Fibroblast of pulmonary artery (primary cell): ENCODE results near the gene S1PR5.
"Not testable (repeated sequence)": the region's sequence is repeated elsewhere in the genome, so short reads cannot be mapped to it uniquely, and the experiment has no call there.

Source experiments
- DNase-seq: peaks from one replicate; pipeline ENCODE4 v3.0.0-alpha.2; 2010; ENCODE audit warnings: low read depth
- H3K4me3 ChIP-seq: replicated peaks from 2 replicates; pipeline ENCODE4 v1.5.1; 2011; ENCODE audit warnings: low read depth, mild to moderate bottlenecking, control low read depth, low read length, moderate library complexity
- TF ChIP-seq, protein P1 (sequence below): IDR thresholded peaks from 2 replicates; pipeline ENCODE4 v1.5.1; 2011; ENCODE audit warnings: mild to moderate bottlenecking, control low read depth, low read length, inconsistent platforms; ENCODE audit errors: missing control alignments

S1PR5 gene

DNA sequence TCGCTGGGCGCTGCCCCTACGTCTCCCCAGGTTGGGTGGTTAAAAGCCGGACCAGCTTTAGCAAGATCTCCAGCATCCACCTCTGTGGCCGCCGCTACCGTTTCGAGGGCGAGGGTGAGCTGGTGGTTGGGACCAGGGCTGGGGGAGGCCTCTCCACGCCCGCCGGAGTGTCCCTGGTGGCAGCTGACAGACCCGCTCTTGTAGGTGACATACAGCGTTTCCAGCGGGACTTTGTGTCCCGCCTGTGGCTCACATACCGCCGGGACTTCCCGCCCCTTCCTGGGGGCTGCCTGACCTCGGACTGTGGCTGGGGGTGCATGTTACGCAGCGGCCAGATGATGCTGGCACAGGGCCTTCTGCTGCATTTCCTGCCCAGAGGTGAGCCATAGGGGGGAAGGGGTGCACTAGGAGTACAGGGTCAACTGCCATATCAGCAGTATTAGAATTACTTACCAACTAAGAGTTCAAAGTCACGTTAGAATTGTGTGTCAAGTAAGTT lies 27.6 kb upstream of the S1PR5 start:
- DNase-seq: no peak
- H3K4me3 ChIP-seq: peak overlapping the region; percentile 67
- TF ChIP-seq, protein P1, sequence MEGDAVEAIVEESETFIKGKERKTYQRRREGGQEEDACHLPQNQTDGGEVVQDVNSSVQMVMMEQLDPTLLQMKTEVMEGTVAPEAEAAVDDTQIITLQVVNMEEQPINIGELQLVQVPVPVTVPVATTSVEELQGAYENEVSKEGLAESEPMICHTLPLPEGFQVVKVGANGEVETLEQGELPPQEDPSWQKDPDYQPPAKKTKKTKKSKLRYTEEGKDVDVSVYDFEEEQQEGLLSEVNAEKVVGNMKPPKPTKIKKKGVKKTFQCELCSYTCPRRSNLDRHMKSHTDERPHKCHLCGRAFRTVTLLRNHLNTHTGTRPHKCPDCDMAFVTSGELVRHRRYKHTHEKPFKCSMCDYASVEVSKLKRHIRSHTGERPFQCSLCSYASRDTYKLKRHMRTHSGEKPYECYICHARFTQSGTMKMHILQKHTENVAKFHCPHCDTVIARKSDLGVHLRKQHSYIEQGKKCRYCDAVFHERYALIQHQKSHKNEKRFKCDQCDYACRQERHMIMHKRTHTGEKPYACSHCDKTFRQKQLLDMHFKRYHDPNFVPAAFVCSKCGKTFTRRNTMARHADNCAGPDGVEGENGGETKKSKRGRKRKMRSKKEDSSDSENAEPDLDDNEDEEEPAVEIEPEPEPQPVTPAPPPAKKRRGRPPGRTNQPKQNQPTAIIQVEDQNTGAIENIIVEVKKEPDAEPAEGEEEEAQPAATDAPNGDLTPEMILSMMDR: no peak

DNA sequence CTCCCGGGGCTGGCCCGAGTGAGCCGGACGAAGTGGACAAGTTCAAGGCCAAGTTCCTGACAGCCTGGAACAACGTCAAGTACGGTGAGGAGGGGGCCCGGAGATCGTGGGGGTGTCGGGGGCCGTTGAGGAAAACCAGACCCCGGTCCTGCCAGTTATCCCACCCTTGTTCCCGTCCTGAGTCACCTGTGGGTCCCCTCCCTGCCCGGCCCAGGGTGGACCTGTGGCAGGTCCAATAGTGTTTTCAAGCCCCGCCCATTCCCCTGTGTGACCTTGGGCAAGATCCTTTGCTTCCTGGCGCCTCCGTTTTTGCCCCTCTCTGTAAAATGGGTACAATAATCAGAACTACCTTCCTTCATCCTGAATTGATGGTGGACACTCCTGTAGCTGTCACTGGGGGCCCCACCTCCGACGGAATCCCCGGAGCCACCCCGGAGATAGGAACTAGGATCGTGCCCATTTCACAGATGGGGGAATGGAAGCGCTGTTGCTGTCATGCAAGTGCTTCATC lies 27.1 kb upstream of the S1PR5 start:
- TF ChIP-seq, protein P1: no peak
- H3K4me3 ChIP-seq: peak overlapping the region; percentile 67
- DNase-seq: no peak

DNA sequence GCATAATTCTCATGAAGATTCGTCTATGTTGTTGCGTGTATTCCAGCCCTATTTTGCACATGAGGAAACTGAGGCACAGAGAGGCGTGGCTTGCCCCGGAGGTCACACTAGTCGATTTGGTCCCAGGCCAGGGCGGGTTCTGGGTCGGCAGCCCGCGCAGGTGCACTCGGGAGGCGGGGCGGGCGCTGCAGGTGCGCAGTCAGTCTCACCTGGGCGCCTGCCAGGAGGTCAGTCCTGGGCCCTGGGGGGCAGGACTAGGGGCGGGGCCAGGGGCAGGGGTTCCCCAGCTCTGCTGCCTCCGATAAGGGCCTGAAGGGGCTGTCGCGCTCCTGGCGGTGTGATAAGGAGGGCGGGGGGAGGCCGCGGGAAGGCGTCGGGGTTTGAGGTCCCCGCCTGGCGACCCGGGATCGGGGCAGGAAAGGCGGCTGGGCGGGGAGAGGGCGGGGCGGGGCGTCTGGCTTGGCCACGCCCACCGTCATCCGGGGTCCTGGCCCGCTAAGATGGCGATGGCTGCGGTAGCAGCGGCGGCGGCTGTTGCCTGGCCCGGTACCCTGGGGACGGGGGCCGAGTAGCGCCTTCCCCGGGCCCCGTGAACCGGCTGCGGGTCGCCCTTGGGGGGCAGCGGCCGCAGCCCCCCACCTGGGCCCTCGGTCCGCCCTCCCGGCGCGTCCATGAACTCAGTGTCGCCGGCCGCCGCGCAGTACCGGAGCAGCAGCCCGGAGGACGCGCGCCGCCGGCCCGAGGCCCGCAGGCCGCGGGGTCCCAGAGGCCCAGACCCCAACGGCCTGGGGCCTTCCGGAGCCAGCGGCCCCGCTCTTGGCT lies 26.4 kb upstream of the S1PR5 start, which contains the start of gene ATG4D:
TSS of gene ATG4D (plus strand) at position 485 of the 822 bp plus-strand sequence. CDS start at position 672, 187 bp downstream.
- TF ChIP-seq, protein P1: no peak
- peak within 1 kb of the TSS; percentile 67 for H3K4me3 ChIP-seq
- DNase-seq: peak; percentile 62

DNA sequence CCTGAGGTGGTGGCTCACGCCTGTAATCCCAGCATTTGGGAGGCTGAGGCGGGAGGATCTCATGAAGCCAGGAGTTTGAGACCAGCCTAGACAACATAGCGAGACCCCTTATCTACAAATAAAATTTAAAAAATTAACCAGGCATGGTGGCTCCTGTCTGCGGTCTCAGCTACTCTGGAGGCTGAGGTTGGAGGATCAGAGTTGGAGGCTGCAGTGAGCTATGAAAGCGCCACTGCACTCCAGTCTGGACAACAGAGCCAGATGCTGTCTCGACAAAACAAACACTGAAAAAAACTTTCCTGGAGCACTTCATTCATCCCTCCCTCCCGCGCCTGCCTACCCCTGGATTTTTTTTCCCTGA lies 25.8 kb upstream of the S1PR5 start:
- H3K4me3 ChIP-seq: no peak overlapping the region
- TF ChIP-seq, protein P1: no peak
- no peak for DNase-seq

DNA sequence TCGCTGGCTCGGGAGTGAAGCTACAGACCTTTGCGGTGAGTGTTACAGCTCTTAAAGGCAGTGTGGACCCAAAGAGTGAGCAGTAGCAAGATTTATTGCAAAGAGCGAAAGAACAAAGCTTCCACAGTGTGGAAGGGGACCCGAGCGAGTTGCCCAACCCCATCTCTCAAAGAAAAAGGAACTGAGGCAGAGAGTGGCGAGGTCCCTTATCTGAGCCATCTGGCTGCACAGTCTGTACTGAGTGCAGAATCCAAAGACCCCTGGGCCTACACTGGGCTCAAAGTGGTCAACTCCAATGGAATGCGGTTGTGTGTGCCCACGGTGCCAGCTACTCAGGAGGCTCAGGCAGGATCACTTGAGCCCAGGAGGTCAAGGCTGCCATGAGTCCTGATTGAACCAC lies 21.8 kb upstream of the S1PR5 start:
- not testable (repeated sequence) for H3K4me3 ChIP-seq

DNA sequence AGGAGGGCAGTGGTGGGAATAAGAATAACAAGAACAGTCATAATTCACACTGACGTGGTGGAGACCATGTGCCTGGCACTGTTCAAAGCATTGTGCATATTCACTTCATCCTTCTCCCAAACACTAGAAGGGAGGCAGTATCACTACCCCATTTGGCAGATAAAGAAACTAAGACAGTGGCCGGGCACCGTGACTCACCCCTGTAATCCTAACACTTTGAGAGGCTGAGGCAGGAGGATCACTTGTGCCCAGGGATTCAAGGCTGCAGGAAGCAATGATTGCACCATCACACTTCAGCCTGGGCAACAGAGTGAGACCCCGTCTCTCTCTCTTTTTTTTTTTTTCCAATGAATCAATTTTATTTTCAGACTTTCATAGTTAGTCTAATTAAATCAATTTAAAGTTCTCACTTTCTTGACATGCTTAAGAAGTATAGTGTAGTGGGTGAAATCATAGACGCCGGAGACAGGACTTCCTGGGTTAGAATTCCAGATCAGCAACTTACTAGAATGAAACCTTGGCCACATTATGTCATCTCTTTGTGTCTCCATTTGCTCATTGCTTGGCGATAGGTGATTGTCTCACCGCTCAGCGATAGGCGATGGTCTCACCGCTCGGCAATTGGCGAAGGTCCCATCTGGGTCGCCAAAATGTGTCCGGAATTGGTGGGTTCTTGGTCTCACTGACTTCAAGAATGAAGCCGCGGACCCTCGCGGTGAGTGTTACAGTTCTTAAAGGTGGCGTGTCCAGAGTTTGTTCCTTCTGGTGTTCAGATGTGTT lies 21.1 kb upstream of the S1PR5 start:
- no peak overlapping the region for H3K4me3 ChIP-seq
- no peak for DNase-seq
- TF ChIP-seq, protein P1: no peak

More for the DNA sequence above, 21.8 kb upstream of the S1PR5 start:
- DNase-seq: not testable (repeated sequence)

DNA sequence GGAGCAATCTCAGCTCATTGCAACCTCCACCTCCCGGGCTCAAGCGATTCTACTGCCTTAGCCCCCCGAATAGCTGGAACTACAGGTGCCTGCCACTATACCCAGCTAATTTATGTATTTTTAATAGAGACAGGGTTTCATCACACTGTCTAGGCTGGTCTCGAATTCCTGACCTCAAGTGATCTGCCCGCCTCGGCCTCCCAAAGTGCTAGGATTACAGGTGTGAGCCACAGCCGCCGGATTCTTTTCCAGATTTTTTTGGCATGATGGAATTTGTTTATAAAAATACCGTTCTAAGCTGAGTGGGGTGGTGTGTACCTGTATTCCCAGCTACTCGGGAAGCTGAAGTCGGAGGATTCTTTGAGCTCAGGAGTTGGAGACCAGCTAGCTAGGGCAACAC lies 20.4 kb upstream of the S1PR5 start:
- DNase-seq: no peak
- no peak overlapping the region for H3K4me3 ChIP-seq
- TF ChIP-seq, protein P1: no peak
